Right lung (tissue), 10 donors: ENCODE results near the gene HOXA11. TPM values are rescaled to one million over a fixed set of nuclear protein-coding genes. Genes with fewer than 3 reads are reported as not detected.

Experiments used
- DNase-seq, 2 donors: peaks; one replicate each; pipeline ENCODE4 v3.0.0-alpha.2; 2013
- long read RNA-seq, 8 donors: transcript quantifications; one replicate each; lab custom pipeline, GENCODE V29; 2026
- polyA plus RNA-seq, 5 donors: library from polyadenylated mRNA; unstranded; fragments of 120-200 nt; gene quantifications; one replicate each; pipeline versions ENCODE4 v1.2.1 to v1.2.3, GENCODE V29; 2013; ENCODE audit warnings: inconsistent platforms in 1 of 5, low replicate concordance in 1 of 5; ENCODE audit not compliant: insufficient read length in 5 of 5, insufficient read depth in 1 of 5

HOXA11 gene
- under 1 TPM in 2 of 5 donors, not detected in 3; 0.19 to 0.35 TPM for polyA plus RNA-seq
- long read RNA-seq, donor 1: 0 reads
- long read RNA-seq, donor 2: 0 reads
- long read RNA-seq, donor 3: 0 reads
- long read RNA-seq, donor 4: 0 reads
- long read RNA-seq, donor 5: 0 reads
- long read RNA-seq, donor 6: 0 reads
- long read RNA-seq, donor 7: 0 reads
- long read RNA-seq, donor 8: 0 reads

GRCh38 chr7:27185013-27185853 lies at the start of gene HOXA11:
HOXA11 (minus strand) TSS chr7:27185232; CDS start chr7:27185144, 88 bp downstream.
- no peak for DNase-seq

GRCh38 chr7:27229448-27229847 lies 44.4 kb upstream of the HOXA11 start:
- no peak for DNase-seq

DNA sequence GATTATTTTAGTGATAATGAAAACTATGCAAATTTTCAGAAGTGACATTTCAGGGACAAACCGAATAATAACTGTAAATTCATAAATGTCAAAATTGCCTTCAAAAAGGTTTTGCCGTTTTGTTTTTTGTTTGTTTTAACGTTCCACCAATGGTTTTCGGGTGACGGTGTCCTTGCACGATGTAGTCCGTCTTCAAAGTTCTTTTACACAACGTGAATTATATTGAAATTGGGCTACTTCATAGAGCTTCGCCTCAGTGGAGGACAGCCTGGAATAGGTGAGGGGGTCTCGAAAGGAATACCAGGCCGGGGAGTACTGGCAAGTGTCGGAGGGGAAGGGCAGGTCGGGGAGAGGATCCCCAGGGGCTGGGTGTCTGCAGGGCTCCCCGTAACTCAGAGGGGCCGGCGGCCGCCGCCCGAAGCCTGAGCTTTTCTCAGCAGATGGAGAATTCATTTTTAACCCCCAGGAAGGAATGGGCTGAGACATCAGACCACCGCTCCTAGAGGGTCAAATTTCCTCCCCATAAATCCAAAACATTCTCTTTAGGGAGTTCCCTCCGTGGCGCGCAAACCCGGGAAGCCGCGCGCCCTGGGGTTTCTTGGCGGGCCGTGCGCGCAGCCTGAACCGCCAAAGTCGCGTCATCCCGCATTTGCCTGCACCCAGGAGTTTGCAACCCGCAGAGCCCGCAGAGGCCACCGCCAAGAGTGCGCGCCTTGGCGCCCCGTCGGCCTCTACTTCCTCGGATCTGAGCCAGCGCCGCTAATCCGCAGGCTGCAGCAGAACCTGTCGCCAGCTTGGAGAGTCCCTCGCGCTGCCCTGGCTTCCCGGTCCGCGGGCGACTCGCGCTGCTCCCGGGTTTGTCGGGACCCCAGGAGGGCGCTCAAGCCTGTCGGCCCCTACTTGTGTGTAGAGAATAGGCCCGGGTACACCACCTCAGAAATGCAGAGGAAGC lies 40.2 kb upstream of the HOXA11 start:
- no peak for DNase-seq

- no peak for DNase-seq
Measured at GRCh38 chr7:27223941-27224575, 39.0 kb upstream of the HOXA11 start.

DNA sequence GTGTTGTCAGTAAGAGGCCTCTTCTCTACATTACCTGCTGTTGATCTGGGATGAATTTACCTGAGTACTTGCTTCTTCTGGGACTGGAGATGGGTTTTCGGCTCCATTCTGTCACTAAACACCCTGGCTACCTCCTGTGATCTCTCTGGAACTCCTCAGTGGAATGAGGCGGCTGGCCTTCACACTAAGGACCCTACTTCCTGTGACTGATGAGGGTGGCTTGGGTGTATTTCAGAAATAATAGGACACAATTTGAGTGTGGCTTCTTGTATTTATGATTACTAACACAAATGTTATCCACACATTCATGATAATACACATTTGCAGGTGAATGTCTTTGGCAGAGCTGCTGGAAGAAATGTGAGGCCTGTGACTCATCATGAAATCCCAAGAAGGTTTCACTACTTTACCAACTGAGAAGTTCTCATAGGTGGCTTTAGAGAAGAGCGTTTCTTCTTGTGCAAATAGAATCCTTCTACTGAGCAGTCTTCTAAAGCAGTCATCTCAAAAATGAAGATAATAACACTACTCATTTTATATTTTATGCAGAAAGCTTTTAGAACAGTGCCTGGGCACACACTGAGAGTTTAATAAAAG lies 36.3 kb upstream of the HOXA11 start:
- no peak for DNase-seq

DNA sequence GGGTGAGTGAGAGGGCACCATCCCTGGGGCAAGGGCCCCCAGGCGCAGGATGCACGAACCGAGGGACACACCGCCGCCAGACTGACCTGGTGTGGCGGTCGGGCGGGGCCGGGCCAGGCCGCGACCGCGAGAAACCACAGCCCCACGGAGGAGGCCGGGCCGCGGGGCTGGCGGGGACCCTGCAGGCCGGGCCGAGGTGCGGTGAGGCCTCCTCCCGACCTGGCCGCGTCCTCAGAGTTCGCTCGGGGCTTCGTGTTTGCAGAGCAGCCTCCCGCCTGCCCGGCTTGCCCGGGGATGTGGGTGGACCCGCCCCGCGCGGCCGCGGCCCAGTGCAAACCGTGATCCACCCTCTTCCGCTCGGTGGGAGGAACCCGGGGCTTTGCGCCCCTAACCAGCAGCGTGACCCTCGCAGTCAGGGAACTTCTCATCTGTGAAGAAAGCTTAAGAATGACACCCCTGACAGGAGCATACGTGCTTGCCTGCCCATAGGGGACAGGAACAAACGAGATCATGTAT lies 35.5 kb upstream of the HOXA11 start:
- DNase-seq: no peak

GRCh38 chr7:27219821-27220220 lies 34.8 kb upstream of the HOXA11 start:
- no peak for DNase-seq

GRCh38 chr7:27217951-27218350 lies 32.9 kb upstream of the HOXA11 start:
- no peak for DNase-seq

GRCh38 chr7:27215356-27215755 lies 30.3 kb upstream of the HOXA11 start:
- no peak for DNase-seq

DNA sequence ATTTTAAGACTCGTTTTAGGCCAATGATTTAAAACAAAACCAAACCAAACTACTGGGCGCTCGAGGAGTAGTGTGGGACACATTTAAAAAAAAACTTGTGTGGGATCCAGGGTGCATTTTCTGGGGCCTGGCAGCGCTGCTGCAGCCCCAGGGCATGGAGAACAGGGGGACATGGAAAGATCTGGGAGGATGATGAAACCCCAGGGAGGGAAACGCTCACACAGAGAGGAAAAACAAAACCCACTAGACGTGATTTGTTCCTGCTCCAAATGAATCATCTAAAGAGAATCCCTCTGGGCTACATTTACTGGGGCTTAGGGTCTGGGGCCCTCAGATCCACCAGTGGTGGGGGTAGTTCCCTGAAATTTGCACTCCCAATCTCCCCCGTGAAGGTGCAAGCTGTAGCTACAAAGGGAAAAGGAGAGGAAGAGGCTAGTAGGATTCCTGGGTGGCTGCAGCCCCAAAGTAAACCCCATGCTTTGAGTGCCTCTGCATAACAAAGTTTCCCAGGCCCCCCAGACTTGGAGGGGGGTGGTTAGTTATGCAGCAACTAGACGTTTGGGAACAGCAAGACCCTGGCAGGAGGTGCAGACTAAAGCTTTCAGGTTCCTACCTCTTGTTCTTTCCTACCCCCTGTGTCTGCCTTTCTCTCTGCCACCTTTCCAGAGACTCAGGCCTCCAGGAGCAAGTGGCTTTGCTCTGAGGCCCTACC lies 29.4 kb upstream of the HOXA11 start:
- no peak for DNase-seq

DNA sequence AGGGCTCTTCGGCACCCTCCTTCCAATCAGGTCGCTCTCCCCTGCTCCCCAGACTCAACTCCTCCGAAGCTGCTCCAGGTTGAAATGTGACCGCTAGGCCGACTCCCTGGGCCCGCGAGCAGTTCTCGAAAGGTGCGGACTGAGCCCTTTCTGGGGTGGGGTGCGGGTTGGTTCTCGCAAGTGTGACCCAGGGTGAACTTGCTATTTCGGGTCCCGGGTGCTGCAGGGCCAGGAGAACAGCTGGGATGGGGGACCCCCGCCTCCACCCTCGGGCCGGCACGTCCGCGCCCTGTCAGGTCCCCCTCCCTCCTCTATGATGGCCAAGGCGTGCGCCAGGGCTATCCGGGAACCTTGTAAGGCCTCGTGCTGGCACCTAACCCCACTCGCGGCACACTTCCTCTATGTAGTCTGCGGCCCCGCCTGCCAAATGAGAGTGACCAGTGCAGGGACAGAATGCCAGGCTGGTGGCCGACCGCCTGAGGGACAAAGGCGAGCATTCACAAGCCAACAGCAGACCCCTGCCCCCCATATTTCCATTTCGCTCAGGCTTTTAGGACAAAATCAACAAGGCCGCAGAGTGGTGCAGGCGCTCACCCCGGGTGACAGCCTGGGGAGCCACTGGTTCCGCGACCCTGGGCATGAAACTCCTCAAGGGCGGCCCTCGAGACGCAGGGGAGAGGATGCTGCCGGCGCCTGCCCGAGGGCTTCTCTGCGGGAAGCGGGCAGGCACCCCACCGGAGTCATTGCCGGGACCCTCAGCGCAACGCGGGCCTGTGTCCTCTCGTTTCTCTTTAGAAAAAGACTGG lies 28.6 kb upstream of the HOXA11 start:
- DNase-seq: no peak

DNA sequence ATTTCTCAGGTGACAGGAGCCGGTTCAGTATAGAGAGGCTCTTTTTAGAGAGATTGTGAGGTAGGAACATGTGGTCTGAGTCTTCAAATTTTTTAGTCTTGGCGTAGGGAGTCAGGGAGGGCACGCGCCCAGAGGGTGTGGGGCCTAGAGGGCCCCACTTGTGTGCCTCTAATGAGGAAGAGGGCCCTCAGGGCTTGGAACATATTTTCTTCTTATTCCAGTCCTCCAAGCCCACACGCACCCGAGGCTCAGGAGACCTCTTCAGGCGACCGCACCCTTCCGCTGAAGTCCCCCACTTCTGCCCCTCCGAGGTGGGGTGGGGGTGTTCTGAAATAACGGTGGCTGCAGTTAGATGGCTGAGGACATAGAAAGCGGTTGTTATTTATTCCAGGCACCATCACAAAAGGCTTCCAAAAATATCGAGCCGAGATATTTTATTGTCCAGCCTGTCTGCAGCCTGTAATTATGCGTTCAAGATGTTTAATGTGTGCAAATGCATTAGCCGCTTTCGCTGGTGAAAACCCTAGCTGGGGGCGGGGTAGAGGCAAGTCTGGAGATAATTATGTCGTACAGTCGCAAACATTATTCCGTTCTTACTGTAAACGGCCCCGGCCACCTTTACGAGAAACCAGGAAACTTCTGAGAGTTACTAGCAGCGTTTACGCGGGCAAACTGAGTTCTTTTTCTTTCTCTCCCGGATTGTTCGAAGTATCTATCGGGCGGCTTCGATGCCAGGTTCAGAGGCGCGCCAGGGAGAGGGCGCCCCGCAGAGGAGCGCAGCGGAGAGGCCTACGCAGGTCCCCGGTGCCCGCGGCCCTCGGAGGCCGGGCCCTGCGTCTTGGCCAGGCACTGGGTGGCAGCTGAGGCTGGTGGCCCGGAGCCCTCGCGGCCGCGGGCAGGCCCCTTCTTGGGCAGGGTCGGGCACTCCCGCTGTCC lies 27.7 kb upstream of the HOXA11 start:
- no peak for DNase-seq

DNA sequence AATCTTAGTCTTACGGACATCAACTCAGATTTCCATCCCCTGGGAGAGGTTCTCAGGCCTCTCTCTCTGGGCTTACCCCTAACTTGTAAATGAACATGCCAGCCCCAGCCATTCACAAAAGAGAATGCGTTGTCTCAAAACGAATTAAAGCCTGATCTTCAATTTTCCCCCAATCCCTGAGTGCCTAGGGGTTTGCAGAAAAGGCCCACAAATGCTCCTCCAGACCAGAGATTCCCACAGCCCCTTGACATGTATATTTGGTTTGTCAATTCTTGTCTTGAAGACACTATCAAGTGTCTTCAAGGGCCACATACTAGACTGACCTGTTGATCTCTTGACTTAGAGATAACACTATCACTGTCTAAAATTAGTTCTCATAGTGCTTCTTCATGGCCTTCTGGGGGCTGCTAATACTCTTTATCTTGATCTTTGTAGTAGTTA lies 26.8 kb upstream of the HOXA11 start:
- no peak for DNase-seq

GRCh38 chr7:27211084-27211446 lies 26.0 kb upstream of the HOXA11 start:
- DNase-seq: no peak

DNA sequence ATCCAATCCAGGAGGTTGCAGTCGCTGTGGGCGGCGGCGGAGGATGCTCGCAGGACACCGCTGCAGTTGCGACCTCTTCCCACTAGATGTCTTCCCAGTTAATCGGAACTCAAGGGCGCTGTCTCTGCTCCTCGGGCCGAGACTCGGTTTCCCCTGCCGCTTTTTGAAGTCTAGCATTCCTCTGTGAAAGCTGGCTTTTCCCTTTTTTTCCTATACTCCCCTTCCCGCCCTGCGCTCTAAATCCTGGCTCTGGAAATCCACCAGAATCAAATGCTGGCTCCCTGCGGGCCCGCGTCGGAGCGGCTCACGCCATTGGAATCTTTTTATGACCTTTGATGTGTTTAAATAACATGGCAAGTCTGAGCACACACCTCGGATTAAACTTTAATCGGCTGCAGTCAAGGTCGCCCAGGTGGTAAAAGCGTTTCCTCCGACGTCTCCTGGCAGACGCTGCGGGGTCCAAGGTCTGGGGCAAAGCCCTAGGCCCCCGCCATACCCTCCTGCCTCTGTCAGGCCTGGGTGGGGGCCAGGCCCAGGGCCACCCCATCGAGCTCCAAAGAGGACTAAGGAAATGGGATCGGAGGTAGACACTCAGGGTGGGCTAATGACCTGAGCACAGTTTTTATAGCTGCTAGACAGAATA lies 25.5 kb upstream of the HOXA11 start:
- DNase-seq: no peak

DNA sequence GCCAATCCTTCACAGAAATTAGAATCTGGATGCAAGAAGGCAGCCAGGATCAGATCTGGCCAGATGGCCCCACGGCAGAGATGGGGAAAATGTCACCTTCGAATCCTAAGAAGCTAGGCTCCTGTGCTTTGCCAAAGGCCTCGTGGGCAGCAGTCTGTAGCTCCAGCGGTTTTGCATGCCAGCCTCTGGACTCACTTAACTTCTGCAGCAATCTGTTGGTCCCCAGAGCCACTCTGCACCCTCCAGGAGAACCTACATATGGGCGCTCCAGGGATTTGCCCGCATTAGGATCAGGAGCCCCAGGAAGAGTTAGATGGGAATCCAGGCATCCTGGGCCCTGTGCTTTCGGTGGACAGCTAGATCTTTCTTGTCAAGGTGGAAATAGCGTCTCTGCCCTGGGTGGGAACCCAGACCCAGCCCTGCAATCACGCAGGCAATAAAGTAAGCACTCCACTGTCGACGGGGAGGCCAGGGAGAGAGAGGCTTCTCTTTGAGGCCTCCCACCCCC lies 25.0 kb upstream of the HOXA11 start:
- no peak for DNase-seq

DNA sequence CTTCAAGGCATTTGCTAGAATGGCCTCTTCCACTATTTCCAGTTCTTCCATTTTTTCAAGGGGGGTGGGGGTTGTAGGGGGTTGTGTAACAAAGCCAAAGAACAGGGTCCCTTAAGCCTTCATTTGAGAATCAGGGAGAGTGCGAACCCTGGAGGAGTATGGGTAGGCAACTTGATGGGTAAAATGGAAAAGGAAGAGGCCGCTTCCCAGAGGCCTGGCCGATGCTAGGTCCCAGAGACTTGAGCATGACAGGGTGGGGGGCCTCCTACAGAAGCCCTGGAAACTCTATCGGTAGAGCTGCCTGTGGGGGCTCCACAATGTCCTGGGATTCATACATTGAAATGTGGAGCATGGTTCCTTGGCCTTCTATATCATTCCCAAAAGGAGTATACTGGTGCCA lies 24.0 kb upstream of the HOXA11 start:
- DNase-seq: no peak
